Muscle of arm (tissue), 12 donors: Measurements from ENCODE around the gene CCDC85B. TPM values are rescaled to one million over a fixed set of nuclear protein-coding genes. Genes with fewer than 3 reads are reported as not detected.

Source experiments
- DNase-seq: peaks from one replicate; pipeline ENCODE4 v3.0.0-alpha.2; 2013
- polyA plus RNA-seq, 12 donors: library from polyadenylated mRNA; unstranded; fragments of 120-200 nt; gene quantifications; one replicate each; pipeline ENCODE4 v1.2.1, GENCODE V29; 2013; ENCODE audit not compliant: insufficient read length in 12 of 12

CCDC85B gene
- polyA plus RNA-seq, 12 donors: 9.0 to 38.8 (median 10.5) TPM; not detected in 1

- DNase-seq: no peak
These were observed 13.2 kb downstream of the CCDC85B start for GRCh38 chr11:65903715-65904114.

GRCh38 chr11:65906602-65907001 is 16.1 kb downstream of the CCDC85B start:
- DNase-seq: no peak

GRCh38 chr11:65907878-65908277 is 17.4 kb downstream of the CCDC85B start:
- no peak for DNase-seq

DNA sequence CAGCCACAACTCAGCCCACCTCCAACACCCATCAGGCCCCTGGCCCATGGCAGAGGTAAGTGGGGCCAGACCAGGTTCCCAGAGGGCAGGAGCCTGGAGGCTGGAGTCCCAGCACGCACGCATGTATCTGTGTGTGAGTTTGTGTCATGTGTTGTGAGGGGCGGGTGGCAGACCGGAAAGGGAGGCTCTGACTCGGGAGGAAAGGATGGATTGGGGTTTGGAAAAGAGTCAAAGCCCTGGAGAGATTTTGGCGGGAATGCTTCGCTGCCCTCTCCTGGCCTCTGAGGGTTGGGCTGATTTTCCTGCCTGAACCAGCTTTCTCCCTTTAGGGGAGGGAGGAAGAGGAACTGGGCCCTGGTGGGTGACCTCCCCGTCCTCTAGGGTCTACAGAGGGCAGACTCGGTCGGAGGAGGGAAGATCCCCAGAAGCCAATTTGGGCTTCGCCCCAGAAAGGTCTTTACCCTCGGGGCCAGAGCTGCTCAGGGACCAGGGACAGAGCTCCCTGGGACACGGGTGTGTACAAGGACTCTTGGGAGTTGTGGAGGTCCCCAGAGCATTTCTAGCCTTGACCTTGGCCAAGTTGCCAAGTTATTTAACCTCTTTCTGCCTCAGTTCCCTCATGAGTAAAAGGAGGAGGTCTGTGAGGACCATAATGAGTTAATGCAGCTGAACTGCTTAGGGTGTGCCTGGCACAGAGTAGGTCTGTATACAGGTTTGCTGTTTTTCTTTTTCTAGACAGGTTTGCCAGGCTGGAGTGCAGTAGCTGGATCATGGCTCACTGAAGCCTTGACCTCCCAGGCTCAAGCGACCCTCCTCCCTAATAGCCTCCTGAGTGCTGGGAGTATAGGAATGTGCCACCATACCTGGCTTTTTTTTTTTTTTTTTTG is 21.5 kb downstream of the CCDC85B start:
- DNase-seq: no peak

DNA sequence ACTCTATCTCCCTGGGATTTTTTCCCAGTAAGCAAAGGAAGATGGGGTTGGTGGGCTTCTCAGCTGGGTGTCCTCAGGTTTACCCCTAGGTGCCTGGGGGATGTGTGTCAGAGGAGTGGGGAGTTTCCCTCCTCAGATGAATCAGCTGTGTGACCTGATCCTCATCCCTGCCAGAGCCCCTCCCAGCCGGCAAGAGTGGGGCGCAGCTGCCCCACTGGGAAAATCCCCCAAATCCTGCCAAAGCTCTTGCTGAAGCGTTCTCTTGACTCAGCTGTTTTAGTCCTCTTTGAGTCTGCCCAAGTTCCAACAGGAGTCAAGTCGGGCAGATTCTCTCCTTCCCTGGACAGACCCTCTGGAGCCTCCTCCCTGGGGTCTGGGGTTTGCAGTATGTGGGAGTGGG is 22.4 kb downstream of the CCDC85B start:
- DNase-seq: no peak

DNA sequence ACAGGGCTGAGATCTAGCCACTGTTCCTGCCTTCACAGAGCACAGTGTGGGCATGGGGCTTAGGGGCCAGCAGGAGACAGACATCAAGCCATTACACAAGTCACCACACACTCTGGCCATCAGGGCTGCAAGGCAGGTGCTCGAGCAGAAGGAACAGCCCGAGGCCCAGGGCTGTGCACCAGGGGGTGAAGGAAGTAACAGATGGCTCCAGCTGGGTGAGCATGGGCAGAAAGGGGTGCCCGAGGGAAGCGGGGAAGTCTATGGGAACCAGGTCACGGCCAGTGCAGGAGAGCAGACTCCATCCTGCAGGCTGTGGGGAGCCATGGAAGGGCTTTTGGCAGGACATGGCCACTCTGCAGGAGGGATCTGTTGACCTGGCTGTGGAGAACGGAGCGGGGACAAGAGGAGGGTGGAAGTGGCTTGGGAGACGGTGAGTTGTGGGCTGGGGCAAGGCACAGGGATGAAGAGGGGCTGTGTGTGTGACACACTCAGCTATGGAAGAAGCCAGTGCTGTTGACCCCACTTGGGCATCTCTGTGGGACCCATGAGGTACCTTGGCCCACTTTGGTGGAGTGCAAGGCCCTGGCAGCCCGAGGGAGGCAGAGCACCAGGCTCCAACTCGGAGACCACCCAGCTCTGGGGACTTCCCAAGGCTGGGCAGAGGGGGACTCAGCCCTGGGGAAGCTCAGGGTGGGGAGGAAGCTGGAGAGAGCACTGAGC is 24.8 kb downstream of the CCDC85B start:
- DNase-seq: no peak

- DNase-seq: no peak
These were observed 25.4 kb downstream of the CCDC85B start for GRCh38 chr11:65915821-65916251.

DNA sequence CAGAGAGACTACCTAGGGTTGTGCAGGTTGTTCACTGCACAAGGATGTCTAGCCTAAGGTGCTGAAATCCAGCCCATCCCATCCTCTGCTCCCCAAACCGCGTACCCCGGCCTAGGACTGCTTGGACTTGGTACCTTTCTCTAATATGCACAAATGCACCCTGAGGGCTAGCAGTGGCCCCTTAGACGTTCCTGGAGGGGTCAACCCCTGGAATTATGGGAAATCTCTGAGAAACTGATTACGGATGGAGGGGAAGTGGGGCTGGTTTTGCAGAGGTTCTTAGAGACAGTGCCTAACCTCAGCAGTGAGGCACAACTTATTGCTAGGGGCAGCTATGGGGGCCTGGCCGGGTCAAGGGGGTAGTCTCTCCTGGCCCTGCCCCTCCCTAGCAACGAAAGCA is 25.9 kb downstream of the CCDC85B start:
- no peak for DNase-seq

GRCh38 chr11:65917077-65917433 is 26.6 kb downstream of the CCDC85B start:
- DNase-seq: no peak

GRCh38 chr11:65917434-65918210 is 27.1 kb downstream of the CCDC85B start:
- no peak for DNase-seq

- no peak for DNase-seq
These were observed 28.0 kb downstream of the CCDC85B start, which contains the start of gene C11orf68 for GRCh38 chr11:65918211-65919140. TSS of gene C11orf68 (minus strand) at chr11:65919062. CDS start at chr11:65919031, 31 bp downstream.

DNA sequence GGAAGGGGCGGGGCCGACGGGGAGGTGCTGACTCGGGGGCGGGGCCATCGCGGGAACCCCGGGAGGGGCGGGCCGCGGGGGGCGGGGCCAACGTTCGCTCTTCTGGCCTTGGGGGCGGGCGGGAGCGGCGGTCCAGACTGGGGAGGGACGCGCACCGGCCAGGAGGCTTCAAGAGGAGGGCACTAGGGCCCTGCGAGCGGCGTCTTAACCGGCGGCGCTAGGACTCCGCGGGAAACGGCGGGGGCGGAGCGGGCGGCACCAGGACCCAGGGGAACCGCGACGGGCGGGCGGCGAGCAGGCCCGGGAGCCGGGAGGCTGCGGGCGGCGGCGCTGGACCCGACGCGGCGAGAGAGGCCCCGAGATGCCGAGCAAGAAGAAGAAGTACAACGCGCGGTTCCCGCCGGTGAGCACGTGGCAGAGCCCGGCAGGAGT is 28.7 kb downstream of the CCDC85B start, which contains the start of gene DRAP1:
DRAP1 (plus strand) TSS at position 286 of the 432 bp plus-strand sequence; CDS start at position 362, 76 bp downstream.
- DNase-seq: peak; percentile 97

GRCh38 chr11:65919573-65920371 is 29.3 kb downstream of the CCDC85B start:
- DNase-seq: no peak

DNA sequence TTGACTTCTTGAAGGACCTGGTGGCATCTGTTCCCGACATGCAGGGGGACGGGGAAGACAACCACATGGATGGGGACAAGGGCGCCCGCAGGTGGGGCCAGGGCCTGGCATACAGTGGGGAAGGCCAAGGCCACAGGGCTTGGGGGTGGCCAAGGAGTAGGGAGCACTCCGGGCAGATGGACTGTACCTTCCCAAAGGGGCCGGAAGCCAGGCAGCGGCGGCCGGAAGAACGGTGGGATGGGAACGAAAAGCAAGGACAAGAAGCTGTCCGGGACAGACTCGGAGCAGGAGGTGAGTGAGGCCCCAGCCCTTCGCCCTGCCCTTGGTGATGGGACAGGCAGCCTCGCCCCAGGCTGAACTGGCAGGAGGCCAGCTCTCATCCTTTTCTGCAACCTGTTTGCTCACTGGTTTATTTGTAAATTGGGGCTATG is 29.9 kb downstream of the CCDC85B start:
- DNase-seq: no peak

- DNase-seq: no peak
These were observed 30.6 kb downstream of the CCDC85B start for GRCh38 chr11:65921033-65921555.

DNA sequence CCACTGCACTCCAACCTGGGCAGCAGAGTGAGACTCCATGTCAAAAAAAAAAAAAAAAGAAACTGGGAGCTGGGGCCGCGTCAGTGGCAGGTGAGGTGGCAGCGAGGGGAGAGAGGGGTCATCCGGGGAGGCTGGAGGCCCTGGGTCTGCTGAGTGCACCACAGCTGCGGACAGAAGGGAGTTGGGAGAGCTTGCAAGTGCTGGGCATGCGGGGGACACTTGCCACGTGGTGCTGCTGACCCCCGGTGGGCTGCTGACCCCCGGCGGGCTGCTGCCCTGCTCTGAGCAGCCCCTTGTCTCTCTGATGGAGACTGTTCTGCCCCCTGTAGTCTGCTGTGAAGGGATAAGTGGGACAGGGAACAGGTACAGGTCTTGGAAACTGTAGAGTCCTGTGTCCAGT is 31.4 kb downstream of the CCDC85B start:
- no peak for DNase-seq

DNA sequence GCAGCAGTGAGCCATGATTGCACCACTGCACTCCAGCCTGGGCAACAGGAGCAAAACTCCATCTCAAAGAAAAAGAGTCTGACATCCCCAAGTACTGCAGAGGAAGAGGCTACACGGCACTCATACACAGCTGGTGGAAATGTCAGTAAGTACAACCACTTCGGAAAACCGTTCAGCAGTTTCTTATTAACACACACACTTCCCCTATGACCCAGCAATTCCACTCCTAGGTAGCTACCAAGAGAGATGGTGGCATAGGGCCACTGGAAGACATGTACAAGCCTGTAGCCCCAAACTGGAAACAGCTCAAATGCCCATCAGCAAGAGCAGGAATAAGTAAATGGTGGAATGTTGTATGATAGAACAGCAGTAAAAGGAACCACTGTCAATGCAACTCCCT is 32.1 kb downstream of the CCDC85B start:
- DNase-seq: no peak

GRCh38 chr11:65925397-65925796 is 34.9 kb downstream of the CCDC85B start:
- no peak for DNase-seq

DNA sequence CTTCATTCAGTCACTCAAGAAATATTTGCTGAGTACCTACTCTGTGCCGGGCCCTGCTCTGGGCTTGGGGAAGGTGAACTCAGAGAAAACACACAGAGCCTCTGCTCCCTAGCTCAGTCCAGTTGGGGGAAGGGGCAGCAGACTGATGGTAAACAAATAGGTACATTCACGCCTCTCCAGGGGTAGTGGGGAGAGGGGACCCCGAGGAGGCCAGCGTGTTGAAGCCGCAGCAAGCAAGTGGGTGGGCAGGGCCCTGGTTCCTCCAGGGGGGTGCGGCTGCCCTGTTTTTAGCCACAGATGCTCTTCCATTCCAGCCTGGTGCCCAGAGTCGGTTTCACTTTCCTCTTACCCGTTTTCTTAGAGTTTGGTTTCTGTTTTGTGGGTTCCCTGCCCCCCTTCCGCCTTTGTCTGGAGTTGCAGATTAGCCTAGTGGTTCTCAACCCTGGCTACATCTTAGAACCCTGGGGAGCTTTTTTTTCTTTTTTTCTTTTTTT is 37.5 kb downstream of the CCDC85B start:
- DNase-seq: no peak
